Activated CD8-positive, alpha-beta memory T cell treated with anti-CD3 and anti-CD28 coated beads, Interleukin-2, amount 50 U/mL, for 24 hours (primary cell): Measurements from ENCODE around the gene ATP11A.
"Not testable (repeated sequence)": the region's sequence is repeated elsewhere in the genome, so short reads cannot be mapped to it uniquely, and the experiment has no call there.

ENCODE experiments used
- DNase-seq: peaks from one replicate; pipeline ENCODE4 v3.0.0-alpha.2; 2020; ENCODE audit errors: extremely low read depth

ATP11A gene

DNA sequence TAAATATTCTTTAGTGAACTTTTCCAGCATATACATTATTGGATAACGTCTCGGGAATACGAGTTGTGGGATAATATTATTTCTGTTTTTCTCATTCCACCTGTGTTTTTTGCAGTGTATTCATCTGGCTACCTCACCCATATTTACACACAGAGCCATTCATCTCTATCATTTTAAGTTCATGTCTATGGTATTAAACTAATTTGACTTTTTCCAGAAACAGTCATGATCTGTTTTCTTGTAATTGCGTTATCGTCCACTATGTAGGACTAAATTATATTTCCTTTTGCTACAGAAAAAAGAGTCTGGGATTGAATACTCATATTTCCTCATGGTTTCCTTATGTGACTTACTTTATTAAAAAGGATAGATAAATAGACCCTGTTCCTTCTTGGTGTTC is 2.7 kb downstream of the ATP11A start:
- no peak for DNase-seq

DNA sequence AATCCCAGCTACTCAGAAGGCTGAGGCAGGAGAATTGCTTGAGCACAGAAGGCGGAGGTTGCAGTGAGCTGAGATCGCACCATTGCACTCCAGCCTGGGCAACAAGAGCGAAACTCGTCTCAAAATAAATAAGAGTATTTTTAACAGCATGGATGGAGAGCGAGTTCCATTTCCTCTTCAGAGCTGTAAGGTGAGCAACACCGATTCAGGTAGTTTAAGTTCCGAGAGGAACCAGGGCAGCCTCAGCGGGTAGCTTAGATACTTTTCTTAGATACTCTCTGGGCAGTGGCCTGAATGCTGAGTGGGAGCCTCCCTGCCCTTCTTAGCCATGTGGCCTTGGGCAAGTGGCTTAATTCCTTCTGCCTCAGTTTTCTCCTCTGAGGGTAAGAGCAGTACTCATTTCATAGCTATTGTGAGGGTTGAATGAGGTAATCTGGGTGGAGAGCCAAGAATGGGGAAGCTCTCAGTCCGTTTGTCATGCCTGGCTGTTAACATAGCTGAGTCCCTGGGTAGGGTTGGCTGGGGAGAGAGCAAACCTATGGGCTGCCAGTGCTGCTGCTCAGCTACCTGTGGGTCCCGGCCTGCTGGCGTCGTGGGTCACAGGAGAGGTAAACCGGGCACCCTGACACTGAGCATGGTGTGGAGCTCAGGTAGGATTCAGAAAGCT is 4.1 kb downstream of the ATP11A start:
- no peak for DNase-seq

DNA sequence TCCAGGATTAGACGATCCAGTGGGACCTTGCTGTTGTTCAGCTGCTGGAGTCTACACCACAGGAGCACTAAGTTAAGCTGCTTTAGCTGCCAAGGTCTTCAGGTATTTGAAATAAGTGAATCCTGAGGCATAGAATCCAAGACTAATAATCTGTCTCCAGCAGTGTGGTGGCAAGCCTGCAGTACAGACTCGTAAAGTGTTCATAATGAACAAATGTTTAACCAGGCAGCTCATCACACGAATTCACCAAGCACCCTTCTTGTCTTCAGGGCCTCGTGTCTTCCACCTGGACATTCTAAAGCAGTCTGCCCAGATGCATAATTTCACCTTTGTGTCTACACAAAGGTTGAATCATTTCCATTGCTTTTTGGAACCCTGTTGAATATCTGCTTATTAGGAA is 5.3 kb downstream of the ATP11A start:
- DNase-seq, result no peak

DNA sequence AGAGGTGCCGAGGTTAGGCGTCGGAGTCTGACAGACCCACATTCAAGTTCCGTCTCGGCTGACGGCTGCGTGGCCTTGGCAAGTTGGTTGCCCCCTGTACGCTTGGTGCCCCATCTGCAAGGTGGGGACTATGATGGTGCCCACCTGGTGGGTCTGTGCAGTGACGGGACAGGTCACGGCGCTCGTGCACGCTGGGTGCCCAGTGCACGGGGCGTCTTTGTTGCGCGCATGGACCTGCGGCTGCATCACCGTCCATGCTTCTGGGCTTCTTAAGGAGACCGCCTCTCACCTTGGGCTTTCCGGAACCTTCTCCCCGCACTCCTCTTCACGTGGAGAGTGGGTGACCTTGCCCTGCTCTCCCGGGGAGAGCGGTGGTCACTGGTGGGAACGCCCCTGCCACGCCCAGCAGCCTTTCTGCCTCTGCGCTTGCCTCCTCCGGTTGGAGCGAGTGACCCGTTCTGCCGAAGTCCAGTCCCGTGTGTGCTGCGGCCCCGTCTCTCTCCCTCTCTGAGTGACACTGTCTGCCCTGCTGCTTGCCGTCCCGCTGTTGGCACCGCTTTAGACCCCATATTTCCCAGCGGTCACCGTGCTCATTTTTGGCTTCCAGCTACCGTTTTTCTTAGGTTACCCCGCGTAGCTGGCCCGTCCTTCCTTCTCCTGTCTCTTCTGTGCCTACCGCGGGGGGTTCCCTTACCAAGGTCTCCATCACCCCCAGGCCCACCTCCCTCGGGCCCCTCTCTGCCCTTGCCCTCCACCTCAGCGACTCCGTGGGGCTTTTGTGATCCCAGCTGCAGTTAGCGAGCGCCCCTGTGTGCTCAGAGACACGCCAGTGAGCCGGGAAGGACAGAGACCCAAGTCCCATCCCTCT is 6.4 kb downstream of the ATP11A start:
- DNase-seq, result no peak

- no peak for DNase-seq
Observed at GRCh38 chr13:112696869-112697465, 7.1 kb downstream of the ATP11A start.

DNA sequence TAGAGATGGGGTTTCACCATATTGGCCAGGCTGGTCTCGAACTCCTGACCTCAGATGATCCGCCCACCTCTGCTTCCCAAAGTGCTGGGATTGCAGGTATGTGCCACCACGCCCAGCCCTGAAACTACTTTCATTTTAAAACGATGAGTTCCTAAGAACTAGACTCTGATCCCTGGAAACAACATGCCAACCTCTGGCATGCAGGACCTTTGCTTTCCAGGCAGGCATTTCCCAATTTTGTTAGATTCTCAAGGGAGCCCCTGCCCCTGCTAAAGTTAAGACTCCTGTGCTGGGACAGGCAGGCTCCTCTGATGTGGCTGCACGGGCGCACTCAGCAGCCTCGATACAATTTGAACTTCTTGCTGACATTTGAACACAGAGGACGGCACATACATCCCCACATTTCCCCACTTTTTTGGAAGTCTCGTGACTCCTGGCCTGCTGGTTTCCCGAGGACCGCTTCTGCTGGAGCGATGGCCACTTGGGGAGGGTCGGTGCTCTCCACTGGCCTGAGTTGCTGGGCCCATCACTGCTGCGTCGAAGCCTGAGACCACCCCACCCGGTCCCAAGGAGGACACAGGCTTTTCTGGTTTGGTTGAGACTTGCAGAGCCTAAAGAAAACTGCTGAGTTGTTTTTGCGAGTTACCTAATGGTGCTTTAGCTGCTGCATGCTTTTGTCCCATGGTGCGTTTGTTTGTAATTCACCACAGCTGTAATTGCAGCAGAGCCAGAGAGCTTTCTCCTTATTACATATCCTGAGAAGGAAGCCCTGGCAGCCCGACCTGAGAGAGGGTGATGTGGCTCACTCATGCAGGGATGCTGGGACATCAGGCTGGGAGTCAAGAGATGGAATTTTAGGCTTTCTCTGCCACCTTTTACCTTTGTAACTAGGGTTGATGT is 8.2 kb downstream of the ATP11A start:
- DNase-seq, result no peak

GRCh38 chr13:112699322-112699918 is 9.6 kb downstream of the ATP11A start:
- no peak for DNase-seq

DNA sequence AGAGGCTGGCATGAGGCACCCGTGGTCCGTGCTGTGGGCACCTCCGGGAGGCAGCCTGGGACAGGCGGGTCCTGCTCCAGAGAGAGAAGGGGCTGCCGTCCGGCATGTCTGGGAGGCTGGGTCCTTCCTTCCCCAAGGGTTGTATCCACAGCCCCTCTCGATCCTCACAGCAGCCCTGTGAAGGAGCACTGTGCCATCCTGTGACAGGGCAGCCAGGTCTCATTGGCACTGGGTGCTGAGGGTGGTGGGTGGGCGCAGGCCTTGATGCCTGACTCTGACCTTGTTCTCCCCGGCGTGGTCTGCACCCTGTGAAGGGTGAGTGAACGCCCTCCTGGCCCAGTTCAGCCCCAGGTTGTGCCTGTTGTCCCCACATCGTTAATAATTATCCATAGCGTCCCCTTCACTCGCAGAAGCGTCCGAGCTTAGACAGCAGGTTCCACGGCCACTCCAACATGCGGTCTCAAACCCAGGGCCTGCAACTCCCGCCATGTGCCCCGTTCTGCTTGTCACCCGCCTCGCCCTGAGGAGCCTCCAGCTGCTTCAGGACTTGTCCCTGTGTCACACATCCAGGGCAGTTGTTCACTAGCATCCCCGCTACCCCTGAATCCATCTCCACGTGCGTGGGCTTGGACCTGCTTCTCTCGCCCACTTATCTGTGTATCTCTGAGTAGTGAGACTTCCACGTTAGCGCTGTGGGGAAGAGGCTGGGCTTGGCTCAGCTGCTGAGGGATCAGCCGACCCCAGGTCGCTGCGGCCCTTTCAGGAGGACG is 10.6 kb downstream of the ATP11A start:
- no peak for DNase-seq

- DNase-seq, result no peak
Observed at GRCh38 chr13:112702341-112702985, 12.6 kb downstream of the ATP11A start.

- DNase-seq, result no peak
Observed at GRCh38 chr13:112702986-112703379, 13.1 kb downstream of the ATP11A start.

DNA sequence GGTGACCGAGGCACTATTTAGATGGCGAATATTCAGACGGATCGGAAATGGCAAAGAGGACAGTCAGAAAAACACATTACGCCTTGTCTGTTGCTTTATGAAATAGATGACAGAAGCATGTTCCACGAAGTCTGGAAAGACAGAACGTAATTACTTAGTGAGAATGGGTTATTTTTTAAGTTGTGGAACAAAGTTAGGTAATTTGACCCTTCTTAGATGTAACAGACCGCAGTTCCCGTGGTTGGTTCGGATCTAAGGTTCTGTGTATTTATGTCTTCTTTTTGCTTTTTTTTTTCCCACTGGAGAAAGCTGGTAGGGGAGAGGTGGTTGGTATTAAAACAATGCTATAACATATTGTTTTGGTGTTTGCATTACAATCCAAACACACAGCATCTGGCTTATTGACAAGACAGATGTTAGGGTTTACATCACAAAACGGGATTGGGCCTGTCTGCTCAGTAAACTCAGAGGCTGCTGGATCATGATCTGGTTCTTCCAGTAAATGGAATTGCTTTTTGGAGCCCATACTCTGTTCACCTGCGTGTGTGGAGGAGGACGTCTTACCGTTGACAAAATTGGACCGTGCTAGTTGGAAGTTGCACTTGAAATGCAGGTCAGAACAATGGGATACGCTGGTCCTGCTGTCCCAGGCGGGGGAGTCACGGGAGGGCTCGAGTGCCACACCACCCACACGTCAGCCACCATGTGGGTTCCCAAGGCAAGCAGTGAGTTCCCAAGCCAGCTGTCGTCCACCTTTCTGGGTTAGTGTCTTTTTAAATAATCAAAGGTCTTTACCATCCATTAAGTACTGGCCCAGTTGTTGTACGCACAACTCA is 13.8 kb downstream of the ATP11A start:
- no peak for DNase-seq

DNA sequence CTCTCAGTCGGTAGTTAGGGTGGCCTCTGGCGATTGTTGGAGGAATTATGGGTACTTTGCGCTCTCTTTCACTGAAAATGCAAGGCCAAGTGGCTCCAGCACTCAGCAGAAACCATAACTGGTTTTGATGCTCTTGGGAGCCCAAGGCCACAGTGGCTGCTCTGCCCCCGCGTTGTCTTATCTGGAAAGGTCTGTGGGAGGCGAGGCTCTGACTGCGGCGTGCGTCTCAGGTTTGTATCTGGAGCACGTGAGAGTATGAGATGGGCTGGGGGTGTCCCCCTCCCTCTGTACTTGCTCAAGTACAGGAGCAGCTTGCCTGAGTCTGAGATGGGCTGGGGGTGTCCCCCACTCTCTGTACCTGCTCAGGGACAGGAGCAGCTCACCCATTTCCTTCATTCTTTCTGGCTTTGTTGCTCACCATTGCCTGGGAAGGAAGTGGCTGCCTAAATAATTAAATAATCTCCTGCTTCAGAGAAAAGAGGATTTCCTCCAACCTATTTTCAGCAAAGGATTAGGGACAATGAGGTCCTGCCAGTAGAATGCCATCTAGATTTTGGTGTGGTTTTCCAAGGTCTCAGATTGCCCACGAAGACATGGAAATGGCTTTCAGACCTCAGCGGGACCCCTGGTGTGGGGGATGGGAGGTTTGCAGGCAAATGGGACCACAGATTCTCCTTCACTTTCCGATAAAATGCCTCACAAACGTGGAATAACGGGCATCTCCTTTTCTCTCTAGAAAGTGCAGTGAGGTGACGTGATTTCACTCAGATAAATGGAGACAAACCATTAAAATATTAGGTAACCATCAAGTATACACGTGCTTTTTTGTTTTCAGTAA is 14.7 kb downstream of the ATP11A start:
- DNase-seq, result no peak

DNA sequence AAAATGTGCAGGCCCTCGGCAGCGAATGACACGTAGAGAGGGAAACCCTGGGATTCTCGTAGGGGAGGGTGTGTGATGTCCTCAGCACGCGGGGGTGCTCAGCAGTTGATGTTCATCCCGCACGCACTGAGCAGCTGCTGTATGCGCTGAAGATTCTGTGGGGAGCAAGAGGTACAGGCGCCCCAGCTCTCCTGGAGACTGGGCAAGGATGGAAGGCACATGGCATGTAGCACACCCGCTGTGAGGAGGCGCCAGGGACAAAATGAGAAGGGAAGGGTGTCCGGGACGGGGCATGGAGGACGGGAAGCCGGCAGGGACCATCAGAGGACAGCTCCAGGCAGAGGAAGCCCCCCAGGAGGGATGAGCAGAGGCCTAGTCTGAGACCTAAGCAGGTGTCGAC is 15.4 kb downstream of the ATP11A start:
- DNase-seq, result no peak

DNA sequence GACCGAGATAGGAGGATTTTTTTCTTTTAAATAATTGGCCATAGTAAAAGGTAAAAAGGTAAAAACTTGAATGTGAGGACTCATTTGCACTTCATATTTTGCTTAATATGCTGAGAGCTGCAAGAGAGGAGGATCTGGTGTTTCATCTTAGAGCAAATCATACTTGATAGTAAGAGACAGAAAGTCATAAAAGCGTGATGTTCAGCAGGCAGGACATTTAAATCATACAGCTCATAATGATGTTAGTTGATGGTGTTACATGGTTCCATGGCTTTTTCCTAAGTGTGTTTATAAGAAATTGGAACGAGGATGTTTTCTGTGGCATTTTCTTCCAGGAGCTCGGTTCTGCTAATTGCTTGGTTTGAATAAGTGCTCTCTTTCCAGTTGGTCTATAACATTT is 16.3 kb downstream of the ATP11A start:
- DNase-seq, result no peak

GRCh38 chr13:112708560-112709240 is 18.9 kb downstream of the ATP11A start:
- DNase-seq, result no peak

DNA sequence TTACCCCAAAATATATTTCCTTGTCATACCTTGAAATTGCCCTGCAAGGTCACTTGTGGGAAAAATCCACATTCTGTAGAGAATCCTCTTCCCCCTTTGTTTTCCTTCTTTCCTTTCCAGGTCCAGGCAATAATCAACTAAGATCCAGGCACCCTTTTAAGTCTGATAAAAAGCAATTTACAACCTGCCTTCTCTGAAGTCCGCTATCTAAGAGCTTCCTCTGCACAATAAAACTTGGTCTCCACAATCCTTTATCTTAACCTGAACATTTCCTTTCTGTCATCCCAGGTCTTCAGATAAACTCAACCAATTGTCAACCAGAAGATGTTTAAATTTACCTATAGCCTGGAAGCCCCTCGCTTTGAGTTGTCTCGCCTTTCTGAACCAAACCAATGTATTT is 19.5 kb downstream of the ATP11A start:
- DNase-seq, result not testable (repeated sequence)

DNA sequence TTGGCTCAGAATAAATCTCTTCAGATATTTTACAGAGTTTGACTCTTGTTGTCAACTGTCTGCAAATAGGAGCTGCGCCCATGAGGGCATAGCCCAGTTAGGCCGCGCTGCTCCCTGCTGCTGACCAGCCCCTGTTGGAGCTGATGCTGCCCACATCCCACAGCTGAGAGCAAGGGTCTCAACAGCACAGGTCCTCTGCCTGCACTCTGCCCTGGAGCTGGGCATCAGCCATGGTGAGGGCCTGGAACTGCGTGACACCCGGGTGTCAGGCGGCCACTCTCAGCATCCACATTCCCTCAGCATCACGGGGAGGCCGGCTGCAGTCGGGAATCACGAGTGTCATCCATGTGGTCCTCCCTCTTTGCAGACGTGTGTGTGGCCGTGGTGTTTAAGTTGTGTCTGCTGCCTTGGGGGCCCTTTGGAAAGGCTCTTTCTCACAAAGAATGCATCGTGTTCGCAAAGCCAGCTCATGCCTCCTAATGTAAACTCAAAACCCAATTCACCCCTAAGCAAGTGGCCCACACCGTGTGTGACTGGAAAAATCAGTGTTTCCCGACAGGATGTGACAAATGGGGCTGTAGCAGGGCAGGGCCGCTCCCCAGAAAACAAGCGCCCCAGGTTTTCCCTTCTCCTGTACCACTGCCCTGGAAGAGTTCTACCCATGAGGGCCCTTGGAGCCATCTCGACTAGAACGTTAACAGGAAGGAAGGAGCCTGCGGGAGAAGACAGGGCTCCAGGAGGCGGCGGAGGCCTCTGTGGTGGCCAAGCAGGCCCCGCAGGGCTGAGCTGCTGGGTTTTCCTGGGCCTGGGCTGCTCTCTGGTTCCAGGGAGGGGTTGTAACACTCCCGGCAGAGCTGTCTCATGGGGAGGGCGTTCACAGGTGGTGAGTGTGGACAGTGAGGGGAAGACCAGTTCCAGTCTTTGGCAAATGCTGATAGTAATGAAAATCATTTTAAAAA is 20.3 kb downstream of the ATP11A start:
- no peak for DNase-seq
